ENCODE measurements around the gene SLC25A27.

Gene SLC25A27

DNA sequence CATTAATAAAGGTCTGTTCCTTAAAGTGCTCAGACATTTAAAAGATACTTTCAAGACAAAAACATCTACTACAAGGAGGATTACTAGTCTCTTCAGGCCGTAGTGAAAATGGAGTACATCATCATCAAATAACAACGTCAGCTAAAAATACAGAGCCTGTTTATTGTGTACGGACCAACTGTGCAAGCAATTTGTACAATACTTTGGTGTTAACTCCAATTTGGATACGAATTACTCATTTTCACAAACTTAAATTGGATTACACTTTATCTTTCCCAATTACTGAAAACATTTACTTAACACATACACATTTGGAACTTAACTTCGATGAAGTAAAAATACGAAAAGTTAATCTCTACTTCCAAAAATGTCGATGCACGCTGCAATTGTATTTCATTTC lies 959 bp upstream of the SLC25A27 start:
- no peak for DNase-seq

DNA sequence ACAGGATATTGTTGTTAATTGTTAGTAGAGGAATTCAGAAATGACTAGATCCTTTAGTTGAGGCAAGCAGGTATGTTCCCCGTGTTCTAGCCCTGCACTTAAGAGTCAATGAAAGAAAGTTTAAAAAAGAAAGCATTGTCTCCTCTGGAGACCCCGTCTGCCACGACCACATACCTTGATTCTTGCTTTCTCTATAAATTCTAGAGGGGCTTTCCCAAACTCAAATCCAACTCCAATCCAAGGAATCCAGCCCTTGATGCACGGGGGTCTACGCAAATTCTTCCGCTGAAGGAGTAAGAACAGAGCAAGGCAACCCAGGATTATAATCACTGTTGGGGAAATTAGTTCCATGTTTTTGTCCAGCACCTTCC lies 558 bp upstream of the SLC25A27 start:
- no peak for DNase-seq

DNA sequence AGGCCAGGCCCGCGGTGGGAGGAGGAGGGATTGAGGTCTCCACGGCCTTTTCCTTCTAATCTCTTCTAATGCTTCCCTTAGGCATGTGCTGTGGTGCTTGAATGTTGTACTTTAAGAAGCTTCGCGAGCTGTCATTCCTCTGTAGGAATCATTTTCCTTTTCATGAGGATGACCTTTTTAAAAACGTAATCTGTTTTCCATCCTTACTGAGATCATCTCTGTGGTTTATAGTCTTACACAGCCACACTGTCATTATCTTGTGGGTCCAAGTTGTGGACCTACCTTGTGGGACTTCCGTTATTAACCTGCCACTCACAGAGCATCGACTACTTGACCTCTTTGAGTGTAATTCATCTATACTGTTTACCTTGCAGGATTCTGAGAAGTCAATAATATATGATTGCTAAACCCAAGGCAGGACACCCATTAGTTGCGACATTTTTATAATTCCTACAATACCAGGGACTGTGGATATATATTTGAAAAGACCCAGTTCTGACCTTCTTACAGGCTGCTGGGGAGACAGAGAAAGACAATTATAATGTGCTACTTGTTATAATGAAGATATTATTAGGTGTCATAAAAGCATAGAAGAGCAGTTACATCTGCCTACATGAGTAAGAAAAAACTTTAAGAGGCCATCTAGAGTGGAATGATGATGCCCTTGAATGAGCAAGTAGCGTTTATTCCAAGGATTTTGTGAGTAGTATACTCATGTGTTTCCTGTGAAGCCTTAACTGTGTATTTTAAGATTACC lies 842 bp downstream of the SLC25A27 start:
- no peak for DNase-seq

GRCh38 chr6:46655803-46656202 lies 3.0 kb downstream of the SLC25A27 start:
- no peak for DNase-seq

GRCh38 chr6:46657642-46658041 lies 4.9 kb downstream of the SLC25A27 start:
- DNase-seq, result no peak

DNA sequence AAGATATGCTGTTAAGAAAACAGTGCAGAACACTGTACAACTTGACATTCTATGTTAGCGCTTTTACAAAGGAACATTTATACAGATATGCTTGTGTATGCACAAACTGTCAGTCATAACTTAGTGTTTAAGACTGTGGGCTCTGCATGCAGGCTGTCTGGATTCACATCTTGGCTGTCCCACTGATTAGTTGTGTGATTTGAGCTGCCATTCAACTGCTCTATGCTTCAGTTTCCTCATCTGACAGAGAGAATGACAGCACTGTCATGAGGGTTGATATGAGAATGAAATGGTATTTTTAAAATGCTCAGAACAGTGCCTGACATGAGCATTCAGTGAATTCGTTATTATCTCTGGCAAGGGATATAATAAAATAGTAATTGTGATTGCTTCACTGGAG lies 8.7 kb downstream of the SLC25A27 start:
- DNase-seq, result no peak

- DNase-seq, result no peak
Measured at GRCh38 chr6:46667377-46667776, 14.6 kb downstream of the SLC25A27 start.

DNA sequence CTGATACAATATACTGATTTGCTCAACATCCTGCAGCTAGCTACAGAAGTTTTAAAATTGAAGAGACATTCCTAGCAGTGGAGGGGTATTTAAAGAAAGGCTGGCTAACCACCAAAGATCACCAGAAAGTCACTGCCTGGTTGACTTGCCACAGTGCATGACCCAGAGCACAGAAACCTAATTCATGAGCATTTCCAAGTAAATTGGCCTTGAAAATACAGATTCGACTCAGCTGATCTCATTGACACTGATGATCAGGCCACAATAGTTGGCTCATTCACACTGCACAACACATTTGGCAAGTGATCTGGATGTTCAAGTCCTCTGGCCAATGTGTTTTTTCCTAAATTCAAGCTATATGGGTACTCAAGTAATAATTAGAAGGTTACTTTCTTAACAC lies 21.6 kb downstream of the SLC25A27 start:
- no peak for DNase-seq

GRCh38 chr6:46676604-46677313 lies 24.0 kb downstream of the SLC25A27 start:
- no peak for DNase-seq

DNA sequence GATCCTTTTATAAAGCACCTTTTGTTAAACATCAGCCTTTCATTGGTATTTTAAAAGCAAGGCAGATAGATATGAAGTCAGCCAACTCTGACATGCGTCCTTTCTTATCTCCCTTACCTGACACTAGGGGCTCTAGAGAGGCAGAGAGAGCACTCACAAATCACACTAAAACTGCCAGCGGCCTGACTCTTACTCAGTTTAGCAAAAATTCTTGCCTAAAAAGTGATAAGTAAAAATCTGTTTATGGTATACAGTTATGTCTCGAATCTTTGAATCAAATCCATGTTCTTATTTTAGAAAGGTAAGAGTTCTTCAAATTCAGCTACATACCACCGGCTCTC lies 24.5 kb downstream of the SLC25A27 start:
- DNase-seq, result no peak

- no peak for DNase-seq
Measured at GRCh38 chr6:46684771-46685170, 32.0 kb downstream of the SLC25A27 start.

GRCh38 chr6:46687619-46688097 lies 34.9 kb downstream of the SLC25A27 start, which contains the start of gene TDRD6:
TDRD6 (plus strand) TSS chr6:46687885; CDS start chr6:46688129, 244 bp downstream.
- no peak for DNase-seq

GRCh38 chr6:46688117-46688965 lies 35.6 kb downstream of the SLC25A27 start:
- no peak for DNase-seq

GRCh38 chr6:46688966-46689335 lies 36.2 kb downstream of the SLC25A27 start:
- no peak for DNase-seq

- no peak for DNase-seq
Measured at GRCh38 chr6:46689657-46690056, 36.9 kb downstream of the SLC25A27 start.

DNA sequence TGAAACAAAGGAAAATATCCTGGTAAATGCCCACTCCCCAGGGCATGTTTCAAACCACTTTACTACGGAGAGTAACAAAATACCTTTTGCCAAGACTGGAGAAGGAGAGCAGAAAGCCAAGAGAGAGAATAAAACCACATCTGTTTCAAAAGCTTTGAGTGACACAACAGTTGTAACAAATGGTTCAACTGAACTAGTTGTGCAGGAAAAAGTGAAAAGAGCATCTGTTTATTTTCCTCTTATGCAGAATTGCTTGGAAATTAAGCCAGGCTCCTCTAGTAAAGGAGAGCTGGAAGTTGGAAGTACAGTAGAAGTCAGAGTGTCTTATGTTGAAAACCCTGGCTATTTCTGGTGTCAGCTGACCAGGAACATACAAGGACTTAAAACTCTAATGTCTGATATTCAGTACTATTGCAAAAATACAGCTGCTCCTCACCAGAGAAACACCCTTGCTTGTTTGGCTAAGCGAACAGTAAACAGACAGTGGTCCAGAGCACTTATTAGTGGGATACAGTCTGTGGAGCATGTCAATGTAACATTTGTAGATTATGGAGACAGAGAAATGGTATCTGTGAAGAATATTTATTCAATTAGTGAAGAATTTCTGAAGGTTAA lies 37.5 kb downstream of the SLC25A27 start:
- no peak for DNase-seq

DNA sequence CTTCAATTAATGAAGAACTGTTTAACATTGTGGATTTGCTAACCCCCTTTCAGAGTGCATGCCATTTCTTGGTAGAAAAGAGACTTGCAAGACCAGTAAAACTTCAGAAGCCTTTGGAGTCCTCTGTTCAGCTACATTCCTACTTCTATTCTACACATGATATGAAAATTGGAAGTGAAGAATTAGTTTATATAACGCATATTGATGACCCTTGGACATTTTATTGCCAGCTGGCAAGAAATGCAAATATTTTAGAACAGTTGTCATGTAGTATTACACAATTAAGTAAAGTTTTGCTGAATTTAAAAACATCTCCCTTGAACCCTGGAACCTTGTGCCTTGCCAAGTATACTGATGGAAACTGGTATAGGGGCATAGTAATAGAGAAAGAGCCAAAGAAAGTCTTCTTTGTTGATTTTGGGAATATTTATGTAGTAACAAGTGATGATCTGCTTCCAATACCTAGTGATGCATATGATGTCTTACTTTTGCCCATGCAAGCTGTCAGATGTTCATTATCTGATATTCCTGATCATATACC lies 38.2 kb downstream of the SLC25A27 start:
- DNase-seq, result no peak

- DNase-seq, result no peak
Measured at GRCh38 chr6:46699970-46700369, 47.2 kb downstream of the SLC25A27 start.

DNA sequence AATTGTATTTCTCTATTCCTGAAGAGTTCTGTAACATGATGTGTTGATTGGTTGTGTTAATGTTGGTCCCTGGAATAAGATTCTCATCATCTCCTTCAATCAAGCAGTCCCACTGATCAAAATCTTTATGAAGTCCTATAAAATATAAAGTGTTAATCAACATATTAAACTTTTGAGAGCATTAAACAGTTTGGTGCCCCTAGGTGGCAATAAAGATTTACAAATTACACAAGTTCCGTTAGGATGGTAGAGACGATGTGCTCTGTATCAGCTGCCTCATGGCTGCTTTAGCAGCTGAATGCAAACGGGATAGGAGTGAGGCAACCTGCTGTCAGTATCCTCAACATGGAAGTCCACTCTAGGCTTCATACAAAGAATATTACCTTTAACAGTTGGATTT lies 51.8 kb downstream of the SLC25A27 start:
- DNase-seq, result no peak

DNA sequence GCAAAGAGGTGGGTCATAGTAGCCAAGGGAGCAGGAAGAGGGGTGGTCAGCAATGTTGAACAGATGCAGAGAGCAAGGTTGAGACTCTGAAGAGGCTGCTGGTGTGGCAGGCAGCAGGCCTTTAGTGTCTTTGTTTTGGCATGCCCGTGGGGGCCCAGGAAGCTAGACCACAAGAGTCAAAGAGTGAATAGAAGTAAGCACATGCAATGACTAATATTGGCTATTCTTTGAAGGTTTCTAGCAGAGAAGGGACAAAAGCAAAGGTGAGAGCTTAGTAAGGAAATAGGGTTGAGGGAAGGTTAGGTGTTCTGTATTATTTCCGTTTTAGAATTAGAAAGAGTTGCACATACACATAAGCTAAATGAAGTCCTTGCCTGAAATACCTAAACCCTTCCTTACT lies 53.7 kb downstream of the SLC25A27 start:
- DNase-seq, result no peak

- DNase-seq, result no peak
Measured at GRCh38 chr6:46711491-46711890, 58.7 kb downstream of the SLC25A27 start.

- no peak for DNase-seq
Measured at GRCh38 chr6:46715141-46715540, 62.4 kb downstream of the SLC25A27 start.

GRCh38 chr6:46719099-46719498 lies 66.3 kb downstream of the SLC25A27 start:
- DNase-seq, result no peak
